Activated CD8-positive, alpha-beta memory T cell treated with anti-CD3 and anti-CD28 coated beads for 24 hours (primary cell): ENCODE measurements around the gene GPR68.
"Not testable (repeated sequence)": the region's sequence is repeated elsewhere in the genome, so short reads cannot be mapped to it uniquely, and the experiment has no call there.

Source experiments
- DNase-seq: peaks from one replicate; pipeline ENCODE4 v3.0.0-alpha.2; 2020

GPR68 gene

DNA sequence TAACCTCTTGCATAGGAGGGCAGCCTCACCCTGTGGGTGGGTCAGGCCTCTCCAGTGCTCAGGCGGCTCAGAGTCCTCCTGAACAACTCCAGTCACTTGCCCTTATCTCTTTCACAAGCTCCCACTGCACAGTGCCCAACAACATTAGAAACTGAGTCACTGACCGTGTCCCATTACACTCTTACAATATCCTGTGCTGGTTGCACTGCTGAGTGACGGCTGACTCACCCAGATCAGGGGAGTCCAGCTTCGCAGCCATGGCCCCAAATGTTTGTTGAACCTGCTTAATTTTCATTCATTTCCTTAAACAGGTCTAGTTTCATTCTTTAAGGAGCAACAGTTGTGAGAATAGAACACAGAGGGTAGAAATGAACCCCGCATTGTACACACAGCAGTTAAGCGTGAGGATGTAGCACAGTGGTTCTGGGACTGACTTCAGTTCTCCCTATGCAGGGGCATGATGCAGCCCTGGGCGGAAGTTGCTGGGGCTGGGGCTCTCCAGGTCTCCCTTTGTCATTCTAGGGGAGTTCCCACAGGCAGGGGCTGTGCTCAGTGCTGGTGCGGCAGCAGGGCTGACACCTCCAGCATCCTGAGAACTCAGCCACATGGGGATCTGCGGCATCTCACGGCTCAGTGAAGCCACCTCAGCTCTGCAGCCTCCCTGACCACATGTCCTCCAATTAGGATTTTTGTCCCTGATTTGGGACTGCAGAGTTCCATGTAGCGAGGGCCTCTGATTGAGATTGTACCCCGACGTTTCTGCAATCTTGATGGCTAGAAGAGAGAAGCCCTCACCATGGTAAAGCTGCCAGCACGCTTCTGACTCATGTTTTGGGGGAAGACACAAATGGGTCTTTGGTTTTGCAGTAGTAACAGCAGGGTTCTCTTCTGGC is 16.1 kb downstream of the GPR68 start:
- peak; percentile 92 for DNase-seq

DNA sequence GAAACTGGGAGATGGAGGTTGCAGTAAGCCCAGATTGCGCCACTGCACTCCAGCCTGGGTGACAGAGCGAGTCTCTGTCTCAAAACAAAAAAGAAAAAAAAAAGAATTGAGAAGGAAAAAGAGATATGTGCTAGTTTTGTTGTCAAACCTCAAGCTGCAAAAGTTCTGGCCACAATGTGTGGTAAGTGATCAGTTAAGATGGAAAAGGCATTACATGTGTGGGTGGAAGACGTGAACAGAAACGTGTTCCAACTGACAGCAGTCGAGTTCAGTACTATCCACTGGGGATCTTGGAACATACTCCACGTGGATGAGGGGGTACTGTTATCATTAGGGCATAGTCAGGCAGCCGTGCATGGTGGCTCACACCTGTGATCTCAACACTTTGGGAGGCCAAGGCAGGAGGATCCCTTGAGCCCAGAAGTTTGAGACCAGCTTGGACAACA is 17.3 kb downstream of the GPR68 start:
- peak; percentile 72 for DNase-seq

DNA sequence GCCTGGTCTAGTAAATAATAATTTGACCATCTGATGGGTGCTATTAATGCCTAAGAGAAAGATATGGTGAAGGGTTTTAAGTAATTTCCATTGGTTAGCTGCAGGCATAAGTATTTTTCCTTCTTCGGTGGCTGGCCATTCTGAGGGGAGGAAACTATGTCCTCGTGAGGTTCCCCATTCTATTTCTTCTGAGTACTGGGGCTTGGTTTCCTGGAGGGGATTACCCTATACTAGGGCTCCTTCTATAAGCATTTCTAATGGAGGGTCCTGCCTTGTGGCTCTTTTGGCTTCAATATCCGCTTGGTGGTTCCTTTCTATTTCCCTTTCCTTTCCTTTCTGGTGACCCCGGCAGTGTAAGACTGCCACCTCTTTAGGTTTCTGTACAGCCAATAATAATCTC is 18.1 kb downstream of the GPR68 start:
- DNase-seq = not testable (repeated sequence)

DNA sequence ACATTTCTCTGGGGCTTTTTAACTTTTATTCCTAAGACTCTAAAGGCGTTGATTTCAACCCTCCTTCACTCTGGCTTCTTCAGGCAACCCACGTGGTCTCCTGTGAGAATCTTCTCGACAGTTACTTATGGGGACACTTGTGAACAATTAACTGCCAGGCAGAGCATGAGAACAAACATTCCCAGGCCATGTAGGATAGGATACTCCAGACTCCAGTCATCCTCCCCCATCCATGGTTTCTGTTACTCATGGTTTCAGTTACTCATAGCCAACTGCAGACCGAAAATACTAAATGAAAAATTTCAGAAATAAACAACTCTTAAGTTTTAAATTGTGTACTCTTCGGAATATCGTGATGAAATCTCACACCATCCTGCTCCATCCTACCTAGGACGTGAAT is 19.5 kb downstream of the GPR68 start:
- DNase-seq = no peak

DNA sequence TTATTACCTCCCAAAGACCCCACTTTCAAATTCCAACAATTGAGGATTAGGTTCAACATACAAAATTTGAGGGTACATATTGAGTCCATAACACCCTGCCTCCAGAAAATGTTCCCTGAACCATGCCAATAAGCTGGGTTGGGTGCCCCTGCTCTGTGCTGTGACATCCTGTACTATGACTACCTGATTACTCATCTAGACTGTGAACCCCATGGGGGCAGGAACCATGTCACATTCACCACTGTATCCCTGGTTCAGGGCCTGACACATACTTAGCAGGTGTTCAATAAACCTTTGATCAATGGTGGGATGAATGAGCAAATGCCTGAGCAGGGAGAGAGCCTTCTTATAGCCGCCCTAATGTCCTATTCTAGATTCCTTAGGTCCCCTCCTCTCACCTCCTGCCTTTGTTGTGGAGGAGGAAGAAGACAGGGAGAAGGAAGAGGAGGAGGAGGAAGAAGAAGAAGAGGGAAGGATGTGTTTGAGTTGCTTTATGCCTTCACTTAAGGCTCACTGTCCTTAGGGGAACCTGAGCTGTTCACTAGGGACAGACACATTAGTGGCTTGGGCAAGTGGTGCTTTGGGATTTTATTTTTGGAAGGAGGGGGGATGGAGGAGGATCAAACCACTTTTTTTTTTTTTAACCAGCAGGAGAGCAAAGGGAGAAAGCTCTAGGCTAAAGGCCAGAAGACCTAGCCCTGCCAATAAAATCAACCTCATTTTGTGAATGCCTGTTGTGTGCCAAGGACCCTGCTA is 21.3 kb downstream of the GPR68 start:
- no peak for DNase-seq

- DNase-seq = no peak
Observed at GRCh38 chr14:91221270-91221669, 23.2 kb downstream of the GPR68 start.

DNA sequence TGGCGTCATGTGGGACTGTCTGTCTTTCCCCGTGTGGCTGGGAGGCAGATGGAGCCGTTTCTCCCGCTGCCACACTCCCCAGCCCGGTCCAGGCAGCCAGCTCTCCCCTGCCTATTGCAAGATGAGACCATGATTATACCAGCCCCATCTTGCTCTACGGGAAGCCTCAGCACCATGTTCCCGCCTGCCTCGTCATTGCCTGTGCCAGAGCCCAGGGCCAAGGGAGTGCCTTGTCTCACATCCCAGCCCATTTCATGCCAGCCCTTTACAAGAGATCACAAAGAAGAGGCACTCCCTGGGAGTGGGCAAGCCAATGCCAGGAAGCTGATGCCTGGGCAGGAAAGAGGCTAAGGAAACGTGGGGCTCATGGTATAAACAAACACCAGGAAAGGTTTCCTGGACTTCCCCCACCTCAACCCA is 23.9 kb downstream of the GPR68 start:
- no peak for DNase-seq

DNA sequence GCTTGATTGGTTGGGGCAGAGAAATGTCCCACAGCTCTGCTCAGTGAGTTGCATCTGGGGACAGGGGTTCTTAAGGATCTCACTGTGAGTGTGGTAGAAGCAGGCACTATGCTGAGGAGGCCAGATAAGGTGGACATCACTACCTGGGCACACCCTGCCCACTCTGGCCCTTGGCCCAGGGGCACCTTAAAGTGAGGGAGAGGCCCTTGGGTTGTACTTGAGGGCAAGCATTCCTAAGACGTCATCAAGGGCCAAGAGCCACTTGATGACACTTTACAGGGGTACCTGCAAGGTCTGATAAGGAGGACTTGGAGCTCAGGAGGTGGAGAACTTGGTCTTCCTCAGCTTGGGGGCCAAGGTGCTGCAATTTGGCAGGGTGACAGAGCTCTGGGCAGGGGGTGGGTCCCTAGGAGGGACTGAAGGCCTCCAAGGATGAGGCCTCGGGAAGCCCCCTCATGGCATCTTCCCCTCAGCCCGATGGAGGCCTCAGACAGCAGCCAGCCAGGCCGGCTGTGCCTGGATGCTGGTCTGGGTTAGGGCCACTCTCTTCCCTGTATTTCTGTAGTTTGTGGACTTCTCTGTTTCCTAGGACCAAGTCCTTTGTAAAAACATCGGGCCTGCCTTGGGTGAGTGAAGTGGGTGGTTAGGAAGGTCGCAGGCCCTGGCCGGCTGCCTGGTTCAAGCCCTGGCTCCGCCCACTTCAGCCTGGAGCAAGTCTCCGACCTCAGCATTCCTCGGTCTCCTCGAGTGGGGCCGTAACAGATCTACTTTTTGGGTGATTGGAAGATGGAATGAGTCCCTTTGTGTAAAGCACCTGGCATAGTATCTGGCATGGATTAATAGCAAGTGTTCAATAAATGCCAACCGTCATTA is 24.8 kb downstream of the GPR68 start:
- DNase-seq = no peak

GRCh38 chr14:91218014-91218413 is 26.5 kb downstream of the GPR68 start:
- no peak for DNase-seq

GRCh38 chr14:91216731-91217226 is 27.7 kb downstream of the GPR68 start:
- DNase-seq = no peak

GRCh38 chr14:91215381-91215780 is 29.1 kb downstream of the GPR68 start:
- no peak for DNase-seq

DNA sequence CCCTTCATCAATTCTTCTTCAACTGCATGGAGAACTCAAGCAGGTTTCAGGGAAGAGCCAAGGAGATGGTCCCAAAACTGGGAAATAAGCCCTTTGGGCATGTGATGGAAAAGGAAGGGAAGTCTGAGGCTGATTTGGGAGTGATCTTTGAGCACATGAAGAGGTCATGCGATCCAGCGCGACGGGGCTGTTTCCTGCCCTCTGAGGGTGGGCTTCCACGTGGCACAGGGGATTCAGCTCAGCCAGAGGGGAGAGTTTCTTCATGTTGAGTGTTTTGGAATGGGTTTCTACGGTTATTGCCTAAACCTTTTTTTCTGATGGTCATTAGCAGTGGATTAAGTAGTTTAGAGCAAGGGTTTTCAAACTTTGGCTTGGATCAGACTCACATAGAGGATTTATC is 30.2 kb downstream of the GPR68 start:
- DNase-seq = no peak

- DNase-seq = no peak
Observed at GRCh38 chr14:91211017-91211416, 33.5 kb downstream of the GPR68 start.

- no peak for DNase-seq
Observed at GRCh38 chr14:91207008-91207407, 37.5 kb downstream of the GPR68 start.

DNA sequence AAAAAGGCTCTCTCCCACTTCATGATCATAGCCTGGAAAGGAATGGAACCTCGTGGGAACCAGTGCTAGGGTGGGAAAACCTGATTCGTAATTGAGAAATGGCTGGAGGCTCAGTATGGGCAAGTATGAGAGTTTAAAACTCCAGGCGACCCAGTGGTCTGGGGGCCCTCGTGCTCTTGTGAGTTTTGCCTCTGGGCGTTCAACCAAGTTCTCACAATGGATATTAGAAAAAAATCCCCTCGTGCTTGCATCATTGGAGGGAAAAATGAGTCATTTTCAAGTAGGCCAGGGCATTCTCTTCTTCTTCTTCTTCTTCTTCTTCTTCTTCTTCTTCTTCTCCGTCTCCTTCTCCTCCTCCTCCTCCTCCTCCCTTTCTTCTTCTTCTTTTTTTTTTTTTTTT is 39.0 kb downstream of the GPR68 start:
- DNase-seq = no peak

DNA sequence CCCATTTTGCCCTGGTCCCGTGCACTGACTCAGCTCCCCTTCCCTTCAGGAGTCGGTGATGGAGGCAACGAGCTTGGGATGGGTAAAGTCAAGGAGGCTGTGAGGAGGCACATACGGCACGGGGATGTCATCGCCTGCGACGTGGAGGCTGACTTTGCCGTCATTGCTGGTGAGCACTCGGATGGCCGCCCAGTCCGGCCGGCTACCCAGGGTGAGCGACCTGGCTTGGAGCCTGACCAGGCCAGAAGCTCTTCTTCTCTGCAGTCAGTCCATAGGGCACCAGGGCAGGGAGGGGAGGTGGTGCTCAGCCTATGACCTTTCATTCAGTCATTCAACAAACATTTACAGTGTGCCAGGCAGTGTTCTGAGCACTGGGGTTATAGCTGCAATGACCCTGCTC is 39.8 kb downstream of the GPR68 start:
- no peak for DNase-seq

DNA sequence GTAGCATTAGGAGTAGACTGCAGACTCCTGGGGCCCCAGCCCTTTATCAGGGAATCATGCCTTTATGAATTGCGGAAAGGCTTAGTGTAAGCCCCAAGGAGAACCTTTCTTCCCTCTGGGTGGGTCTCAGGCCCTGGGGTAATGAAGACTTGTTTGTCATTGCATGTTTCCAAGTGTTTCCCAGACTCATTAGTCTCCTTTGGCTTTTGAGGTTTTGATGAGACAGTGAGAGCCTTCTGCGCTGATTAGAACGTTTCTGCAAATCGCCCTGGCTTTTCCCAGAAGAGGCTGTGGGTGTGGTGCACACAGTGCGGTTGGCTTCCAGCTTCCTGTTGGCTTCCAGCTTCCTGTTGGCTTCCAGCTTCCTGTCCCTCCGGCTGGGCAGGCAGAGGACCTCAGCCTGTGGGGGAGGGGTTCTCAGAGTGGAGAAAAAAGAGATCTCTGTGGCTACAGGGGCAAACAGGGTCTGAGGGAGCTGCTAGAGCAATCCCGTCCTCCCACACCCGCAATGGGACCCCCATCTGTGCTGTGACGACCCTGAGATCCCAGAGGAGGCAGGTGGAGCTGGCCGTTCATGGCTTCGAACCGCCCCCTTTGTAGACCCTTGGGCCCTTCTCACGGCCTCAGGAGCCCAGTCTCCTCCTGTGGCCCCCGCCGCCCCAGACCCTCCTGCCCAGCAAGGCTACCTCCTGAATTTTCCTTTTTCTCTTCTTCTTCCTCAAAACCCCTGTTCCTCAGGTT is 42.1 kb downstream of the GPR68 start:
- DNase-seq = no peak

DNA sequence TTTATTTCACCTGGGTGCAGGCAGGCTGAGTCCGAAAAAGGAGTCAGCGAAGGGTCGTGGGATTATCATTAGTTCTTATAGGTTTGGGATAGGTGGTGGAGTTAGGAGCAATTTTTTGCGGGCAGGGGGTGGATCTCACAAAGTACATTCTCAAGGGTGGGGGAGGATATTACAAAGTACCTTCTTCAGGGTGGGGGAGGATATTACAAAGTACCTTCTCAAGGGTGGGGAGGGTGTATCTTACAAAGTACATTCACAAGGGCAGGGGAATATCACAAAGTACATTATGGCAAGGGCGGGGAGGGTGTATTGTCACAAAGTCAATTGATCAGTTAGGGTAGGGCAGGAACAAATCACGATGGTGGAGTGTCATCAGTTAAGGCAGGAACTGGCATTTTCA is 43.7 kb downstream of the GPR68 start:
- not testable (repeated sequence) for DNase-seq

GRCh38 chr14:91197631-91198030 is 46.9 kb downstream of the GPR68 start:
- no peak for DNase-seq

DNA sequence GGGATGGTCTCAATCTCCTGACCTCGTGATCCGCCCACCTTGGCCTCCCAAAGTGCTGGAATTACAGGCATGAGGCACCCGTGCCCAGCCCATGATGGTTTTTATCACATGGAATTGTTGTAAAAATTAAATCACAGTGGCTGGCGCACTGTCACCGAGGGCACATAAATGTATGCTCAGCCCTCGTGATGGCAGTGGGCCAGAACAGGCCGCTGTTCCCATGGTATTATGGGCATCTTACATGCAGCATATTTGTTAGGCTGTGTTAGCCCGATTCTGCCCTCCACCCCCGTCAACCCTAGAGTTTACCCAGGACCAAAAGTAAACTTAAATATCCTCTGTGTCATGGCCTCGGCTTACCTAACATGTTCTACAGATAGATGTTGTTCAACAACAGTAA is 48.6 kb downstream of the GPR68 start:
- DNase-seq = no peak

DNA sequence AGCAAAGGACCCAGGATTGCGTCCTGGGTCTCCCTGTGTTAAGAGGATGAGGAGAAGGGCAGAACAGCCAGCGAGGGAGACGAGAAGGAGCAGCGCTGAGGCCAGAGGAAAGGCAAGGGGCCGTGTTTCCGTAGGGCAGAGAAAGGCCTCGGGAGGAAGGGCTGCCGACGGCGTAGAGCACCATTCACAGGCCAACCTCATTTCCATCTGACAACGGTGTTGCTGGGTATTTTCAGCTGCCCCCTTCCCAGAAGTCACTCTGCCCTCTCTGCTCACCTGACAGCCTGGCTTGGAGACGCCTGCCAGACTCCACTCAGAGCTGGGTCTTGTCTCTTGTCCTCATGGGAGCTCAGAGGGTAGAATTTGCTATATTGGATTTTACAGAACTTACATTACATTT is 51.4 kb downstream of the GPR68 start:
- DNase-seq = no peak

- no peak for DNase-seq
Observed at GRCh38 chr14:91190853-91191252, 53.7 kb downstream of the GPR68 start.
